K562 (cell line): ENCODE results near the gene HADHA. TPM values are rescaled to one million over a fixed set of nuclear protein-coding genes. Genes with fewer than 3 reads are reported as not detected.
A peak's percentile ranks its signal among the peaks of the same experiment; 100 is the strongest.

Experiments used
- ATAC-seq: fragments of 200-7000 bp; cut with Tn5 transposase; 3 replicates; pipeline ENCODE4 v1.9.1; 2020; ENCODE audit warnings: moderate library complexity
- BruUV-seq: library from RNA; stranded (reverse); fragments of 400-500 nt; replicated peaks from 2 replicates; lab custom pipeline; 2021; lab: Mats Ljungman, UMichigan
- CTCF ChIA-PET: fragments of 300-600 bp; formaldehyde crosslinking; extraction: SDS; loops from one replicate; lab custom pipeline; 2021; ENCODE audit warnings: low intra/inter-chr PET ratio; lab: Yijun Ruan, JAX
- POLR2A ChIA-PET: fragments of 300-600, 350-650 bp; sonication (Branson Sonifier 250); formaldehyde crosslinking; extraction: SDS; loops from one replicate; lab custom pipeline; 2021; ENCODE audit warnings: antibody characterized with exemption, inconsistent platforms; lab: Yijun Ruan, JAX
- DNase-seq, 4 experiments: peaks; one replicate each; pipeline versions ENCODE4 v3.0.0 to v3.0.0-alpha.2; 2011 to 2018; ENCODE audit warnings: low spot score in 3 of 4, mixed read lengths in 3 of 4; ENCODE audit errors: extremely low read depth in 1 of 4
- FAIRE-seq: peaks from 2 replicates; lab custom pipeline; 2011; peaks lifted over from hg19 to GRCh38; lab: Jason Lieb, UNC
- H2AFZ ChIP-seq: 2 replicates; pipeline ENCODE4 v1.6.0; 2011; ENCODE audit warnings: low read depth, low read length, control low read depth, inconsistent platforms
- H3K27ac ChIP-seq: fragments of 200-600 bp; 3 replicates; pipeline ENCODE4 v1.8.0; 2011; ENCODE audit warnings: low read depth, mild to moderate bottlenecking, control low read depth, inconsistent platforms, low read length, moderate library complexity, mixed read lengths; ENCODE audit errors: extremely low read depth
- H3K27me3 ChIP-seq, 2 experiments: fragments of 300-600 bp in 1 of 2; 2 replicates in 1 of 2; 3 replicates in 1 of 2; pipeline versions ENCODE4 v1.6.0 to v1.8.0; 2011; ENCODE audit warnings: inconsistent platforms in 2 of 2, low read length in 2 of 2, mild to moderate bottlenecking in 1 of 2, mixed read lengths in 1 of 2, moderate library complexity in 1 of 2; ENCODE audit not compliant: control insufficient read depth in 2 of 2, insufficient read depth in 2 of 2
- H3K36me3 ChIP-seq: fragments of 300-600 bp; 3 replicates; pipeline ENCODE4 v1.8.0; 2011; ENCODE audit warnings: mild to moderate bottlenecking, low read length, inconsistent platforms; ENCODE audit not compliant: control insufficient read depth, insufficient read depth
- H3K4me1 ChIP-seq, 2 experiments: fragments of 200-600 bp in 1 of 2; replicated peaks in 1 of 2; 2 replicates in 1 of 2; 3 replicates in 1 of 2; pipeline versions ENCODE4 v1.5.1 to v1.8.0; 2011; ENCODE audit warnings: inconsistent platforms in 2 of 2, low read length in 2 of 2, mild to moderate bottlenecking in 1 of 2, mixed read lengths in 1 of 2, moderate library complexity in 1 of 2; ENCODE audit not compliant: control insufficient read depth in 2 of 2, insufficient read depth in 2 of 2
- H3K4me2 ChIP-seq: 2 replicates; pipeline ENCODE4 v1.6.1; 2011; ENCODE audit warnings: low read length, control low read depth, inconsistent platforms, mixed read lengths; ENCODE audit not compliant: insufficient read depth
- H3K4me3 ChIP-seq: fragments of 200-600 bp; sonication (generic), shearing (Covaris generic); 2 replicates; pipeline ENCODE4 v1.5.1; 2016; ENCODE audit warnings: control low read depth, inconsistent platforms
- H3K79me2 ChIP-seq: fragments of 200-600 bp; 3 replicates; pipeline ENCODE4 v1.8.0; 2011; ENCODE audit warnings: low read length, inconsistent platforms; ENCODE audit not compliant: control insufficient read depth, insufficient read depth
- H3K9ac ChIP-seq, 2 experiments: 2 replicates each; pipeline versions ENCODE4 v1.6.0 to v1.6.1; 2011; ENCODE audit warnings: low read depth in 2 of 2, low read length in 2 of 2, control low read depth in 1 of 2, inconsistent platforms in 1 of 2, mild to moderate bottlenecking in 1 of 2, mixed read lengths in 1 of 2; ENCODE audit not compliant: insufficient read depth in 1 of 2
- H3K9me1 ChIP-seq: one replicate; pipeline ENCODE4 v1.6.0; 2011; ENCODE audit warnings: inconsistent platforms, mild to moderate bottlenecking, low read length, moderate library complexity; ENCODE audit not compliant: control insufficient read depth, insufficient read depth
- H3K9me3 ChIP-seq: replicated peaks from 2 replicates; pipeline ENCODE4 v1.5.1; 2011; ENCODE audit warnings: low read depth, low read length, inconsistent platforms; ENCODE audit not compliant: control insufficient read depth, insufficient read depth
- H4K20me1 ChIP-seq: replicated peaks from 2 replicates; pipeline ENCODE4 v1.6.1; 2011; ENCODE audit warnings: low read length, inconsistent platforms, mixed read lengths; ENCODE audit not compliant: control insufficient read depth, insufficient read depth
- ATF3 ChIP-seq, 2 experiments: fragments of 450-650 bp in 1 of 2; sonication (generic) in 1 of 2; formaldehyde crosslinking in 1 of 2; IDR thresholded peaks in 1 of 2; conservative IDR thresholded peaks in 1 of 2; 2 replicates each; pipeline versions ENCODE4 v1.6.1 to v1.8.1; 2016 to 2023; ENCODE audit warnings: mild to moderate bottlenecking in 2 of 2, moderate library complexity in 2 of 2, inconsistent platforms in 1 of 2, missing genetic modification reagents in 1 of 2
- CEBPG ChIP-seq, 3 experiments: fragments of 200-800 bp in 1 of 3; sonication (Bioruptor generic) in 1 of 3; sonication (generic) in 1 of 3; formaldehyde crosslinking in 1 of 3; IDR thresholded peaks in 2 of 3; conservative IDR thresholded peaks in 1 of 3; 2 replicates each; pipeline versions ENCODE4 v1.6.1 to v1.8.0; 2016 to 2022; ENCODE audit warnings: missing compliant biosample characterization in 2 of 3, missing genetic modification characterization in 2 of 3, mild to moderate bottlenecking in 1 of 3, missing genetic modification reagents in 1 of 3
- FOXJ2 ChIP-seq: fragments of 200-800 bp; sonication (Bioruptor generic); IDR thresholded peaks from 2 replicates; pipeline ENCODE4 v1.6.1; 2016; ENCODE audit warnings: missing genetic modification characterization, missing compliant biosample characterization
- ZBTB43 ChIP-seq: sonication (generic); formaldehyde crosslinking; IDR thresholded peaks from 2 replicates; pipeline ENCODE4 v1.8.0; 2023; ENCODE audit warnings: mild to moderate bottlenecking, missing genetic modification reagents
- WGBS: fragments of 100-300 bp; shearing (Covaris generic); methylation state at CpG from one replicate; pipeline ENCODE4 v1.1.6; 2016; ENCODE audit warnings: low coverage, mixed read lengths; ENCODE audit not compliant: insufficient coverage; ENCODE audit errors: missing lambda C conversion rate; 5-methylcytosine and 5-hydroxymethylcytosine counted together
- in situ Hi-C: fragments of 300-500 bp; cut with MboI; formaldehyde crosslinking; loops from 4 replicates; pipeline ENCODE4 v1.15.0; 2018; ENCODE audit warnings: inconsistent platforms, mixed read lengths
- intact Hi-C: fragments of 100-400 bp; cut with micrococcal nuclease; formaldehyde crosslinking; loops from 2 replicates; pipeline ENCODE4 v1.14.2; 2022
- polyA plus RNA-seq, 8 experiments: library from polyadenylated mRNA; depleted of rRNA in 4 of 8; stranded (reverse) in 5 of 8; unstranded in 3 of 8; fragments of >200 nt; fragmentation: Nextera tagmentation in 2 of 8; fragmentation: Illumina TruSeq in 1 of 8; extraction: Ambion mirVana in 2 of 8; extraction: Trizol in 1 of 8; gene quantifications; 2 replicates each; pipeline versions ENCODE4 v1.2.1 to v1.2.3, GENCODE V29; 2011 to 2014; ENCODE audit warnings: inconsistent platforms in 1 of 8, missing spikeins in 1 of 8
- total RNA-seq, 7 experiments: library from RNA; depleted of rRNA in 6 of 7; stranded (reverse); fragments of >200 nt in 6 of 7; fragmentation: Illumina TruSeq in 2 of 7; extraction: Trizol in 2 of 7; gene quantifications; 2 replicates each; pipeline versions ENCODE4 v1.2.1 to v1.2.3, GENCODE V29; 2011 to 2021; ENCODE audit warnings: low replicate concordance in 1 of 7

The HADHA gene
- total and polyA plus RNA-seq, 9 of the 15 experiments (the other 6 are each of a cell fraction or from before 2014, with no cell fraction given): 145 to 326 (median 202) TPM

- H3K36me3 ChIP-seq: peaks cover 74% of the 10 kb centered on the region
- ChIA-PET CTCF (no interaction called here), POLR2A (interaction anchor here (0.6 kb wide), 3 partner anchors 20 to 73 kb away, joined by 3 read pairs; no protein-coding TSS in a partner anchor)
- H3K4me2 ChIP-seq: no peak overlapping the region
- no peak for TF ChIP-seq CEBPG (CRISPR knock-in tag; IDR thresholded peaks at IDR 0.05)
- TF ChIP-seq CEBPG (tag; conservative IDR thresholded peaks at IDR 0.05 in 1 of 2, IDR thresholded peaks at IDR 0.05 in 1 of 2): peak; percentile 60 to 74
- peak; percentile 79 for TF ChIP-seq ATF3 (IDR thresholded peaks at IDR 0.05)
- TF ChIP-seq ATF3 (CRISPR knock-in tag; conservative IDR thresholded peaks at IDR 0.05): no peak
- no peak for TF ChIP-seq ZBTB43
- TF ChIP-seq FOXJ2 (tag): 0 out of 2 replicates have a peak, but pooled peaks have one; percentile 31
- TF ChIP-seq, all 486 proteins: peak for 3
- Histone ChIP-seq H3K9me3 (no peaks in the 10 kb centered on the region), H3K4me3 (no peak overlapping the region), H3K4me1 (peaks cover 0 to 11% of the 10 kb centered on the region in 2 experiments; a peak in 1 of 5 replicates), H3K79me2 (no peaks in the 10 kb centered on the region), H3K27me3 (no peaks in the 10 kb centered on the region), H2AFZ (no peak overlapping the region), H3K9me1 (no peaks in the 10 kb centered on the region), H4K20me1 (no peaks in the 10 kb centered on the region), H3K9ac (no peak overlapping the region), H3K27ac (no peak overlapping the region)
- no TSS peak for BruUV-seq
- intact Hi-C loops: no loop called here
- no peak for ATAC-seq
- DNase-seq: no peak
- no peak for FAIRE-seq
- 81% methylated on average over 4 of the region's 4 CpGs for WGBS
- in situ Hi-C loops: no loop called here
Observed at GRCh38 chr2:26276484-26277227, 32.2 kb upstream of the HADHA start.
